Posterior cingulate gyrus (tissue), 11 donors: Measurements from ENCODE around the gene DERL3.

Experiments used
- DNase-seq, 10 donors: peaks; one replicate each; pipeline versions ENCODE4 v3.0.0 to v3.0.0-alpha.2; 2020 to 2021; ENCODE audit warnings: mixed read lengths in 3 of 10
- intact Hi-C: fragments of 100-400 bp; cut with DNase I; formaldehyde crosslinking; loops from one replicate; pipeline ENCODE4 v1.15.1; 2023

DERL3 gene

DNA sequence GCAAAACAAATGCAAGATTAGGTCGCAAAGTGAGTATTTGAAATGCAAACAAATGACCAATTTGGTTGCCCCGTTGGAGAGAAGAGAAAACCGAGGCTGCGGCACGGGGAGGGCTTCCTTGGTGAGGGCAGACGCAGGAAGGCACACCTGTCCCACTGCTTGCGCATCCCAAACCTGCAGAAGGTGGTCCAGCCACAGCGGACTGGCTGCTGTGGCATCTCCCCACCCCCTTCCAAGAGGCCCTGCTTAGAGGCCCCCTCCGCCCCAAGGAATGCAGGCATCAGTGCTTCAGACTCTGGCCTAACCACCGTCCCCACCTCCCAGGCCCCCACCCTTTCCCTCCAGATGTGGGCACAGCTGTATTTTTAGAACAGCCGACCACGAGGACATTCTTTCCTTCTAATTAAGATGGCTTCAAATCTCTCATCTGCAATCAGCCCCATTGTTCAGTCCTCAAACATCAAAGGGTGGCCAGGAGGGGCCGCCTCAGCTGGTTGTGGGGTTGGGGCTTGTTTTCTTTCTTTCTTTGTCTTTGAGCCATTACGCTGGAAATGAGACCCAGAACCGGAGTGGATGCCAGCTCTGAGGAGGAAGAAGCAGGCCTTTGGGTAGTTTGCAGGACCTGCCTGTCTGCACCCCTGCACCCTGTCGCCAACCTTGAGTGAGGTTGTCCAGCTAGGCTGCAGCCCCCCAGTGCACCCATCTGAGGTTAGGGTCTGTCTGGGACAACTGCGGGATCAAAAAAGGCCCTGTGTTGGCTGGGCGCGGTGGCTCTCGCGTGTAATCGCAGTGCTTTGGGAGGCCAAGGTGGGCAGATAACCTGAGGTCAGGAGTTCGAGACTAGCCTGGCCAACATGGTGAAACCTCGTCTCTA is 9.4 kb upstream of the DERL3 start:
- intact Hi-C loops = loop anchor here (5.0 to 10.0 kb wide), 3 partner anchors 81 to 306 kb away; partner anchors contain the start of gene CHCHD10
- DNase-seq = peak in 3 of 10 donors; percentile 25 to 73 (median 61)

DNA sequence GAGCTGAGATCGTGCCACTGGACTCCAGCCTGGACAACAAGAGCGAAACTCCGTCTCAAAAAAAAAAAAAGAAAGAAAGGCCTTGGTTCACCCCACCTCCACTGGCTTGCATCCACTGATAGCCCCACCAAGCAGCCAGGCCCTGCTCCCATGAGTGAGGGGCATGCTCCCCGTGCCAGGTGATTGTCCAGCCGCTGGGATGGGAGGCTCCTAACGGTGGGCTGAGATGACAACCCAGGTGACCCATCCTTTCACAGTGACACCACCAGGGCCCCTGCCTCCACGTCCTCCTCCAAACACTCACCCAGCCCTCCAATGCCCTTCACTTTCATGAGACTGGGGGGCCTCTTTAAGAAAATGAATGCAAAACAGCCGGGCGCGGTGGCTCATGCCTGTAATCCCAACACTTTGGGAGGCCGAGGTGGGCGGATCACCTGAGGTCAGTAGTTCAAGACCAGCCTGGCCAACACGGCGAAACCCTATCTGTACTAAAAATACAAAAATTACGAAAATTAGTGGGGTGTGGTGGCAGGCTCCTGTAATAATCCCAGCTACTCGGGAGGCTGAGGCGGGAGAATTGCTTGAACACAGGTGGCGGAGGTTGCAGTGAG is 8.6 kb upstream of the DERL3 start:
- DNase-seq = peak in 1 of 10 donors; percentile 54
- intact Hi-C loops = loop anchor here (5.0 to 10.0 kb wide), 3 partner anchors 80 to 305 kb away; partner anchors contain the start of gene CHCHD10

DNA sequence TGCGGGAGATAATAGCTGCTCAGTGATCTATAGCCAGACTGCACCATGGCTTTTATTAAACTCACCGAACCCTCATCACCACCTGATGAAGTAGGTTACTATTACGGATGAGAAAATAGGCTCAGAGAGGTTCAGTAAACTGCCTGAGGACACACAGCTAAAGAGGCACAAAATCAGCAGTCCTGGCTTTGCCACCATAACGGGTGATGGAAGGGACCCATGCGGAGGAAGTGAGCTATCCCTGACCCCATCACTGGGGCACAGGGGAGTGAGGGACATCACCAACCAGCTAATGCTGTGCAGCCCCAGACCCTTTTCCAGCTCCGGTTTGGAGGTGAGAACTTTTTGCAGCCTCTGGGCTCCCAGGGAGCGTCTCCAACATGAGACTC is 7.3 kb upstream of the DERL3 start:
- peak in 1 of 10 donors; percentile 35 for DNase-seq
- intact Hi-C loops = loop anchor here (5.0 to 10.0 kb wide), 3 partner anchors 79 to 304 kb away; partner anchors contain the start of gene CHCHD10

- intact Hi-C loops = loop anchor here (5.0 to 10.0 kb wide), 3 partner anchors 78 to 303 kb away; partner anchors contain the start of gene CHCHD10
- peak in 1 of 10 donors; percentile 35 for DNase-seq
These were observed 6.7 kb upstream of the DERL3 start for GRCh38 chr22:23845265-23846080.

DNA sequence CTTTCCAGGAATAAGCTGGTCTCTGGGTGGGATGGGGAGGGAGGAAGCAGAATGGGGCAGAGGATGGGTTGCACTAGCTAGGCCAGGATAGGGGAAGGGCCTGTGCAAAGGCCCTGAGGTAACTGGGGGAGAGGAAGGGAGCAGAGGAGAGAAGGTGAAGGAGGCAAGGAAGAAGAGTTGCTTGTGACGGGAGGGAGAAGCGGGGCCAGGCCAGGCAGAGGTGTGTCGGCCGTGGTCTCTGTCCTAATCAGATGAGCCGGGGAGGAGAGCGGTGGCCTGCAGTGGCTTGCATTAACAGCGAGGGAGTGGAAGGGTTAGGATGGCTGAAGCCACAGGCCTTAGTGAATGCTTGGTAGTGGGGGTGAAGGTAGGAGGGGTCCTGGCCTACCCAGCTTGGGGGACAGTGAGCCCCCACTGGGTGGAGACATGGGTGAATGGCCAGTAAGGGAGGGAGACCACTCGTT is 6.0 kb upstream of the DERL3 start:
- intact Hi-C loops = loop anchor here (5.0 to 10.0 kb wide), 3 partner anchors 77 to 302 kb away; partner anchors contain the start of gene CHCHD10
- DNase-seq = peak in 1 of 10 donors; percentile 5

DNA sequence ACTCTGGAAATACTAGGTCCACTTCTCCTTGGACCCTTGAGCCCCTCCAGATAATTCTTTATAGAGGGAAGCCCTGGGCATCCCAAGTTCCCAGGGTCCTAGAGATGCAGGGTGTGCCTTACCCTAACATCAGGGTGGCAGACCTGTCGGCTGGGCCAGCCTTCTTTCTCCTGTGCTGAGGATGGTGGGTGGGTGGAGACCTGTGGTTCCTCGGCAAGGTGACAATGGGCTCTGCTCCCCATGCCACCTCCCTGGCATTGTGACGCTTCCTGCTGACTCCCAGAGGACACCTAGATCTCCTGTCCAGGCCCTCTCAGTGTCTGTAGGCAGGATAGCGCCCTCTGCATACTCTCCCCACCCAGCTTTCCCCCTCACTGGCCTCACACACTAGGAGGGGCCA is 3.8 kb upstream of the DERL3 start:
- DNase-seq = no peak
- intact Hi-C loops = loop anchor here (10.0 kb wide), 1 partner anchor 218 kb away; no protein-coding TSS in a partner anchor

DNA sequence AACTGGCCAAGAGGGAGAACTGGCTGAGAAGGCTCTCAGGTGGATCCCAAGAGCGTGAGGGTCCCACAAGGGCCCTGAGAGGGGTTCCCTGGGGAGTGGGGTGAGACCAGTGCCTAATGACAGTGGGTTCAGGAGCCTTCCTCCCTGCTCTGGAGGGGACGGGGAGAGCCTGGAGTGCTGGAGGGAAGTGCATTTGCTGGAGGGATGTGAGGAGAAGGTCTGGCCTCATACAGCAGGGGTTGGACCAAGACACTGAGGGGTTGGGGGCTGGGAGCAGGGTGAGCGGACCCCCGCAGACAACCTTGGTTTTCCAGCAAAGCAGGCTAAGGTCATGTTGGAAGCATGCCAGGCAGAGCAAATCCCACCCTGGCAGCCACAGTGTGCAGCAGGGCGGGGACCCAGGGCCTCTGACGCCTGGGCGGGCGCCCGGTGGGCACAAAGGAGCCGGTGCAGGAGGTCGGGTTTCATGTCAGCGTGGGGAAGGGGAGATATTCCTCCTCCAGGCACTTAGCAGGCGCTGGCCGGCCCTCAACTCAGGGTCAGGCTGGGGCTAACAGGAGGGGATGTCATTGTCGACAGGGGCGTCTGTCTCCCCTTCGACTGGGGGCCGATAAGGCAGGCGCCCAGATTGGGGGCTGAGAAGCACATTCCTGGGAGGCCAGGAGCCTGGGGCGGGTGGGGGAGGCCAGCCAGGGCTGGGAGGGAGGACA is 3.1 kb upstream of the DERL3 start:
- DNase-seq = no peak
- intact Hi-C loops = loop anchor here (10.0 kb wide), 1 partner anchor 217 kb away; no protein-coding TSS in a partner anchor

DNA sequence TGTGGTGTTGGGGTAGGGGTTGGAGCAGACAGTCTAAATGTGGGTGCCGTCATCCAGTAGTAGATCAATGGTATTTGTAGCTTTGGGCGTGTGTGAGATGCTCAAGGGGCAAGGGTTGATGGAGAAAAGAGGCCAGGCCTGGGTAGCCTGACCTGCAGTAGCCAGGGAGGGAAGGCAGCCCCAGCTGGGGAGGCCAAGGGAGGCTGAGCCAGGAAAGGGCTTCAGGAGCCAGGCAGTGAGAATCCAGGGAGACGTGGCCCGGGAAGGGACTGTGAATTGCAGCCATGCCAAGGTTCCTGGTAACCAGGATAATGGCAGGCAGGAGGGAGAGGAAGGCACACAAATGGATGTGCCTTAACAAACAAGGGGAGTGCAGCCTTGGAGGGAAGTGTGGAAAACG is 2.5 kb upstream of the DERL3 start:
- no peak for DNase-seq
- intact Hi-C loops = loop anchor here (10.0 kb wide), 1 partner anchor 216 kb away; no protein-coding TSS in a partner anchor

DNA sequence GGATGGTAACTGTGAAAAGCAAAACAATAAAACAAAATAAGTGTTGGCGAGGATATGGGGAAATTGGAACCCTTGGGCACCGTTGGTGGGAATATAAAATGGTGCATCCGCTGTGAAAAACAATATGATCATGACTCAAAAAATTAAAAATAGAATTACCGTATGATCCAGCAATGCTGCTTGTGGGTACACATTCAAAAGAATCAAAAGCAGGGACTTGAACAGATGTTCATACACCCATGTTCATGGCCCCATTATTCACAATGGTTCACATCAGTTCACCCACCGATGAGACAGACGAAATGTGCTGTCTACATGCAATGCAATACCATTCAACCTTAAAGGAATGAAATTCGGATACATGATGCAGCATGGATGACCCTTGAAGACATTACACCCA is 1.2 kb upstream of the DERL3 start:
- intact Hi-C loops = loop anchor here (10.0 kb wide), 1 partner anchor 215 kb away; no protein-coding TSS in a partner anchor
- DNase-seq = no peak

- intact Hi-C loops = no loop called here
- peak in 2 of 10 donors; percentile 76 to 87 for DNase-seq
These were observed 710 bp downstream of the DERL3 start for GRCh38 chr22:23837911-23838680.

GRCh38 chr22:23837496-23837859 is 1.3 kb downstream of the DERL3 start:
- peak in 2 of 10 donors; percentile 63 to 77 for DNase-seq
- intact Hi-C loops = no loop called here

- intact Hi-C loops = no loop called here
- DNase-seq = peak in 3 of 10 donors; percentile 47 to 64 (median 61)
These were observed 1.9 kb downstream of the DERL3 start for GRCh38 chr22:23836692-23837495.

- intact Hi-C loops = no loop called here
- peak in 3 of 10 donors; percentile 39 to 53 (median 44) for DNase-seq
These were observed 2.5 kb downstream of the DERL3 start for GRCh38 chr22:23836281-23836680.

- peak in 3 of 10 donors; percentile 50 to 68 (median 62) for DNase-seq
- intact Hi-C loops = no loop called here
These were observed 3.2 kb downstream of the DERL3 start for GRCh38 chr22:23835484-23836144.

DNA sequence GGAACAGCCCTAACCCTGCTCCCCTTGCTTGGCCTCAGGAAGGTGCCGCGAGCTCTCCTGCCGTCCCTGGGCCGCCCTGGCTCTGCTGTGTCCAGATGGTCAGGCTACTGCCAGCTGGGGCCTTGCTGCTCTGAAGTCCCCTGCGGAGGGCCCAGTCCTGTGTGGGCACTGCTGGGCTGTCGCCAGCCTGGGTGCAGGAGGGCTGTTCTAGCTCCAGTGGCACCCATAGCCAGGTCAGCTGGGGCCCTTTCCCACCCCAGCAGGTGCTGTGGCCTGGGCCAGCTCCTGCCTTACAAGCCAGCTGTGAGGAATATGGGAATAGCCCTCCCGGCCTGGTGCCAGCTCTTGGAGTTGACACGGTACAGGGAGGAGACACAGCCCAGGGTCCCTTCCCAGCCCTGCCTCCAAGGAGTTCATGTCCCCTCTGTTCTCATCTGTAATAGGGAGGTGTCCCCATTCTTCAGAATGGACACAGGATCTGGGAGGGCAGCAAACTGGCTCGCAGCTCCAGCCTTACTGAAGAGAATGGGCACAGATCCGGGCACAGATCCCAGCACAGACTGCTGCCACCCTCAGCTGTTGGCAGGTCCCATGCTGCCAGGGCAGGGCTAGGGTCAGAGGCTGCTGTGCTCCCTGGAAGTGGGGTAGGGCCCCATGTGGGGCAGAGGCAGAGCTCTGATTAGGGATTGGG is 3.9 kb downstream of the DERL3 start:
- DNase-seq = peak; percentile 61 to 94 (median 67)
- intact Hi-C loops = no loop called here

- intact Hi-C loops = no loop called here
- DNase-seq = peak in 3 of 10 donors; percentile 55 to 78 (median 71)
These were observed 4.4 kb downstream of the DERL3 start for GRCh38 chr22:23834406-23834792.

DNA sequence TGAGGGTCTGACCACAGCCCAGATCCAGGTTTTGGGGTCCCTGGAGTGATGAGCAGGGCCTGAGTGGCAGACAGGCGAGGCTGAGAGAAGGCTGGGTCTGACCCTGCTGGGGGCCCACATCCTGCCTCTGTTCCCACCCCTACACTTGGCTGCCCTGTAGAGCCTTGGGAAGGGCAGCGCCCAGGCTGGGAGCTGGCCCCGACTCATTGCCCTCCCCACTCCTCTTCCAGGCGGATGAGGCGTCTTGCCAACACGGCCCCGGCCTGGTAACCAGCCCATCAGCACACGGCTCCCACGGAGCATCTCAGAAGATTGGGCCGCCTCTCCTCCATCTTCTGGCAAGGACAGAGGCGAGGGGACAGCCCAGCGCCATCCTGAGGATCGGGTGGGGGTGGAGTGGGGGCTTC is 4.9 kb downstream of the DERL3 start:
- DNase-seq = peak in 3 of 10 donors; percentile 68 to 81 (median 79)

More for the DNA sequence above, 4.9 kb downstream of the DERL3 start:
- intact Hi-C loops = no loop called here
